Small intestine (tissue), 7 donors: ENCODE measurements around the gene SYNE4. TPM values are rescaled to one million over a fixed set of nuclear protein-coding genes. Genes with fewer than 3 reads are reported as not detected.

Experiments
- DNase-seq, 2 donors: peaks; one replicate each; pipeline versions ENCODE4 v3.0.0 to v3.0.0-alpha.2; 2013
- FAIRE-seq: peaks from 2 replicates; lab custom pipeline; 2012; peaks lifted over from hg19 to GRCh38; lab: Jason Lieb, UNC
- H3K27ac ChIP-seq, 3 donors: one replicate each; pipeline ENCODE4 v1.5.1; 2013; ENCODE audit warnings: low read length in 2 of 3, mild to moderate bottlenecking in 2 of 3, control low read depth in 1 of 3, inconsistent platforms in 1 of 3, low read depth in 1 of 3, moderate library complexity in 1 of 3
- H3K27me3 ChIP-seq, 3 donors: one replicate each; pipeline ENCODE4 v1.6.1; 2013; ENCODE audit warnings: low read length in 3 of 3, inconsistent platforms in 1 of 3; ENCODE audit not compliant: control insufficient read depth in 3 of 3, insufficient read depth in 3 of 3
- H3K36me3 ChIP-seq, 3 donors: one replicate each; pipeline ENCODE4 v1.6.1; 2013; ENCODE audit warnings: low read length in 3 of 3, inconsistent platforms in 1 of 3, low read depth in 1 of 3, mild to moderate bottlenecking in 1 of 3, moderate library complexity in 1 of 3; ENCODE audit not compliant: control insufficient read depth in 3 of 3, insufficient read depth in 2 of 3
- H3K4me1 ChIP-seq, 3 donors: one replicate each; pipeline ENCODE4 v1.6.1; 2013; ENCODE audit warnings: low read length in 2 of 3, inconsistent platforms in 1 of 3, low read depth in 1 of 3, mild to moderate bottlenecking in 1 of 3, moderate library complexity in 1 of 3; ENCODE audit not compliant: control insufficient read depth in 3 of 3, insufficient read depth in 2 of 3
- H3K4me3 ChIP-seq, 3 donors: one replicate each; pipeline ENCODE4 v1.5.1; 2013; ENCODE audit warnings: low read length in 3 of 3, control low read depth in 1 of 3, inconsistent platforms in 1 of 3, low read depth in 1 of 3, mild to moderate bottlenecking in 1 of 3, moderate library complexity in 1 of 3
- H3K9me3 ChIP-seq, 2 donors: one replicate each; pipeline ENCODE4 v1.6.1; 2013; ENCODE audit warnings: low read depth in 1 of 2, low read length in 1 of 2; ENCODE audit not compliant: control insufficient read depth in 2 of 2, insufficient read depth in 1 of 2
- WGBS, 3 donors: extraction: QIAGEN DNeasy Blood & Tissue Kit; methylation state at CpG; one replicate each; pipeline ENCODE4 v1.1.7; 2013; 5-methylcytosine and 5-hydroxymethylcytosine counted together
- polyA plus RNA-seq, 4 donors: library from polyadenylated mRNA; stranded (reverse) in 3 of 4; unstranded in 1 of 4; fragments of 200-250 nt in 3 of 4; fragments of 120-200 nt in 1 of 4; gene quantifications; one replicate each; pipeline versions ENCODE4 v1.2.1 to v1.2.3, GENCODE V29; 2013
- donor health status: healthy with polysubstance abuse.
- donor health status: control.
- donor health status: control.
- donor health status: Bipolar disorder and iron deficiency.
- donor health status: healthy.

SYNE4 gene
- polyA plus RNA-seq, 4 donors: 3.0 to 16.0 (median 3.7) TPM

- FAIRE-seq (peak; percentile 96), DNase-seq (peak; percentile 99 to 100)
- H3K27me3 ChIP-seq: no peaks in the 10 kb centered on the region
- H3K4me3 ChIP-seq: peak within 1 kb of the TSS; percentile 66 to 91 (median 69)
- WGBS, 3 donors: 1 to 2% (median 2%) methylated on average over 36 to 42 of the region's 42 CpGs
- peaks cover 0 to 25% (median 2%) of the 10 kb centered on the region in 3 donors for H3K36me3 ChIP-seq
- H3K9me3 ChIP-seq: no peaks in the 10 kb centered on the region
- H3K27ac ChIP-seq: peak within 1 kb of the TSS in 2 of 3 donors; percentile 42 to 78
- H3K4me1 ChIP-seq: peaks cover 4 to 12% (median 5%) of the 10 kb centered on the region in 3 donors
These were observed 5.7 kb upstream of the SYNE4 start, which contains the start of gene ALKBH6 for GRCh38 chr19:36014012-36014924. Gene ALKBH6, minus strand, starts transcription at chr19:36014213. Its CDS starts 816 bp downstream, at chr19:36013397.

- 33 to 34% (median 34%) methylated on average over 15 of the region's 15 CpGs for WGBS, 3 donors
- H3K27me3 ChIP-seq: no peaks in the 10 kb centered on the region
- DNase-seq (no peak), FAIRE-seq (no peak)
- peak overlapping the region in 2 of 3 donors; percentile 42 to 78 for H3K27ac ChIP-seq
- peaks cover 0 to 17% (median 2%) of the 10 kb centered on the region in 3 donors for H3K36me3 ChIP-seq
- H3K9me3 ChIP-seq: no peaks in the 10 kb centered on the region
- peaks cover 4 to 17% (median 5%) of the 10 kb centered on the region in 3 donors for H3K4me1 ChIP-seq
- H3K4me3 ChIP-seq: peak overlapping the region; percentile 66 to 91 (median 69)
These were observed 4.8 kb upstream of the SYNE4 start for GRCh38 chr19:36013280-36014011.

- DNase-seq (no peak), FAIRE-seq (no peak)
- peaks cover 4 to 21% (median 5%) of the 10 kb centered on the region in 3 donors for H3K4me1 ChIP-seq
- no peaks in the 10 kb centered on the region for H3K9me3 ChIP-seq
- peaks cover 0 to 8% (median 0%) of the 10 kb centered on the region in 3 donors for H3K36me3 ChIP-seq
- WGBS, 3 donors: 94 to 95% (median 94%) methylated on average over 10 to 11 of the region's 11 CpGs
- H3K4me3 ChIP-seq: no peak overlapping the region
- no peak overlapping the region for H3K27ac ChIP-seq
- H3K27me3 ChIP-seq: no peaks in the 10 kb centered on the region
These were observed 1.8 kb upstream of the SYNE4 start for GRCh38 chr19:36010402-36010801.

DNA sequence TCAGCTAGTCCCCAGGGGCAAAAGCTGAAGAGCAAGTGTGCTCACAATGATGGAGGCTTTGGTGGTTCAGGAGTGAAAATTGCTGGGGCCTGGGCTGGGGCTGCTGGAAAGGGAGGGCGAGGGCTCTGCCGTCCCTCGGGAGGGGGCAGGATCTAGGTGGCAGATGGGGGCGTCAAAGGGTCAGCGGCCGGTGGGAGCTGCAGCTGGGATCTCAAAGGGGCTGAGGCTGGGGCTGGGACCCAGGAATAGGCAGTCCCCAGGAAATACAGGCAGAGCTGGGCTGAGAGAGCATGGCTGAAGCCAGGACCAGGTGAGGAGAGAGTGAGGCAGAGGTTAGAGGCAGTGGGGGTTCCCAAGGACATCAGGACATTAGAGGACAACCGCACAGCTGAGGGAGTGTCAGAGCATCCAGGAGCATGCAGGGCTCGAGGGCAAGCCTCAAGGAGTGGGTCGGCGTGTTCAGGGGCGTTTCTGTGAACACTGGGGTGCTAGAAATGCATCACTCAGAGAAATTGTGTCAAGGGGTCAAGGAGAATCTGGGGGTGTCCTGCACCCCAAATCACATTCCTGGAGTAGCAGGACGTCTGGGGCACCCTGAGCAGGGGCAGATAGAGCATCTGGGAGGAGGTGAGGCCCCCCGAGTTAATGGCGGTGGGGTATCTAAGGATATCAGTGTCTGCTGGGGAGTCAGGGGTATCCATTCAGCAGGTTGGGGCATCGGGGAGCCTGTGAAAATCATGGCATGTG is 1.2 kb upstream of the SYNE4 start:
- Histone ChIP-seq H3K4me3 (peak overlapping the region in 2 of 3 donors; percentile 28 to 52), H3K9me3 (no peaks in the 10 kb centered on the region), H3K27me3 (no peaks in the 10 kb centered on the region), H3K27ac (no peak overlapping the region), H3K4me1 (peaks cover 4 to 21% (median 5%) of the 10 kb centered on the region in 3 donors), H3K36me3 (peaks cover 0 to 13% (median 0%) of the 10 kb centered on the region in 3 donors)
- WGBS, 3 donors: 50 to 62% (median 62%) methylated on average over 15 of the region's 15 CpGs
- DNase-seq: no peak
- no peak for FAIRE-seq

- FAIRE-seq (no peak), DNase-seq (peak; percentile 52 to 72)
- Histone ChIP-seq H3K36me3 (peaks cover 0 to 19% (median 0%) of the 10 kb centered on the region in 3 donors), H3K27ac (no peak overlapping the region), H3K4me1 (peaks cover 4 to 21% (median 5%) of the 10 kb centered on the region in 3 donors), H3K9me3 (no peaks in the 10 kb centered on the region), H3K27me3 (no peaks in the 10 kb centered on the region), H3K4me3 (peak overlapping the region in 2 of 3 donors; percentile 52 to 64)
- 1 to 2% (median 1%) methylated on average over 48 to 50 of the region's 50 CpGs for WGBS, 3 donors
These were observed 607 bp upstream of the SYNE4 start for GRCh38 chr19:36009220-36009619.

GRCh38 chr19:36006955-36007354 is 1.7 kb downstream of the SYNE4 start:
- H3K27ac ChIP-seq: no peak overlapping the region
- WGBS, 3 donors: 90 to 97% (median 91%) methylated on average over 5 of the region's 5 CpGs

DNA sequence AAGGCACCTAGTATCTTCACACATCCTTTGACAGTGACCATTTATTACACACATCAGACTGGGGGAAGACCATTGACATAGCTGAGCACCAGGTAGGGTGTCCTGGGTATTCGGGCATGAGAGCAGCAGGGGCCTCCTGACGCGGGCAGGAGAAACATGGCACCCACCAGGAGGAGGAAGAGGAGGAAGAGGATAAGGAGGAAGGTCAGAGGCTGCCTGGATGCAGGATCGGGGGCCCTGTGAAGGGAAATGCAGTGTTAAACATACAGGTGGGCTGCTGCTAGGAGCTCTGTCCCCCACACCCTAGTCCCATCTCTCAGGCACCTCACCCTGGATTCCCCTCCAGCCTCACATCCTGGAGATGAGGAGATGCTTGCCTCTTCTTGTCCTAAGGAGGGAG is 5.3 kb downstream of the SYNE4 start:
- Histone ChIP-seq H3K27ac (no peak overlapping the region), H3K9me3 (no peaks in the 10 kb centered on the region), H3K36me3 (peaks cover 0 to 59% (median 0%) of the 10 kb centered on the region in 3 donors), H3K27me3 (no peaks in the 10 kb centered on the region), H3K4me3 (no peak overlapping the region), H3K4me1 (peaks cover 0 to 4% (median 3%) of the 10 kb centered on the region in 3 donors)
- 89 to 96% (median 95%) methylated on average over 4 of the region's 4 CpGs for WGBS, 3 donors
- FAIRE-seq (no peak), DNase-seq (no peak)

More at GRCh38 chr19:36006955-36007354, 1.7 kb downstream of the SYNE4 start:
- DNase-seq (no peak), FAIRE-seq (no peak)
- Histone ChIP-seq H3K36me3 (peaks cover 0 to 35% (median 0%) of the 10 kb centered on the region in 3 donors), H3K4me3 (no peak overlapping the region), H3K4me1 (peaks cover 0 to 14% (median 0%) of the 10 kb centered on the region in 3 donors), H3K9me3 (no peaks in the 10 kb centered on the region), H3K27me3 (no peaks in the 10 kb centered on the region)
